GM10248 (cell line): ENCODE measurements around the gene SLC24A3.

ENCODE experiments used
- CTCF ChIA-PET: fragments of 300-600 bp; sonication (Branson Sonifier 250); formaldehyde crosslinking; extraction: SDS; loops from one replicate; lab custom pipeline; 2021; ENCODE audit warnings: antibody characterized with exemption; lab: Yijun Ruan, JAX
- POLR2A ChIA-PET: fragments of 350-650 bp; sonication (Branson Sonifier 250); formaldehyde crosslinking; extraction: SDS; loops from one replicate; lab custom pipeline; 2020; ENCODE audit warnings: antibody characterized with exemption; lab: Yijun Ruan, JAX
- DNase-seq: peaks from one replicate; pipeline ENCODE4 v3.0.0; 2012; ENCODE audit errors: extremely low spot score
- CTCF ChIP-seq: IDR thresholded peaks from 2 replicates; pipeline ENCODE4 v1.5.1; 2012; ENCODE audit warnings: mild to moderate bottlenecking, low read depth; ENCODE audit errors: extremely low read depth, missing control alignments, control extremely low read depth

SLC24A3 gene

GRCh38 chr20:19729672-19730071, 517.2 kb downstream of the SLC24A3 start:
- no peak for TF ChIP-seq CTCF
- ChIA-PET CTCF (no interaction called here), POLR2A (no interaction called here)
- DNase-seq, result no peak

- ChIA-PET CTCF (interaction anchor here (1.2 kb wide), 1 partner anchor 23 kb away, joined by 3 read pairs; no protein-coding TSS in a partner anchor), POLR2A (no interaction called here)
- TF ChIP-seq CTCF, result no peak
- DNase-seq, result no peak
Measured at GRCh38 chr20:19730706-19731105, 518.3 kb downstream of the SLC24A3 start.

GRCh38 chr20:19734811-19735210, 522.4 kb downstream of the SLC24A3 start:
- no peak for TF ChIP-seq CTCF
- ChIA-PET CTCF (no interaction called here), POLR2A (no interaction called here)
- DNase-seq, result no peak

GRCh38 chr20:19735446-19735845, 523.0 kb downstream of the SLC24A3 start:
- POLR2A ChIA-PET, result no interaction called here
- no peak for TF ChIP-seq CTCF
- no peak for DNase-seq
- CTCF ChIA-PET, result no interaction called here

- POLR2A ChIA-PET, result no interaction called here
- CTCF ChIA-PET, result no interaction called here
- no peak for DNase-seq
- no peak for TF ChIP-seq CTCF
Measured at GRCh38 chr20:19737025-19737424, 524.6 kb downstream of the SLC24A3 start.

GRCh38 chr20:19738951-19739350, 526.5 kb downstream of the SLC24A3 start:
- TF ChIP-seq CTCF, result no peak
- ChIA-PET CTCF (interaction anchor here (1.2 kb wide), 1 partner anchor 11 kb away, joined by 3 read pairs; no protein-coding TSS in a partner anchor), POLR2A (no interaction called here)
- DNase-seq, result no peak
